ENCODE results near the gene TTC23. TPM values are rescaled to one million over a fixed set of nuclear protein-coding genes. Genes with fewer than 3 reads are reported as not detected.

The TTC23 gene
- total and polyA plus RNA-seq, 9 of the 15 experiments (the other 6 are each of a cell fraction or from before 2014, with no cell fraction given) = 0.41 to 4.5 (median 2.5) TPM

GRCh38 chr15:99131441-99132023 lies 117.8 kb downstream of the TTC23 start:
- Histone ChIP-seq H3K27me3 (ENCODE audit: control insufficient read depth in 2 of 2, insufficient read depth in 2 of 2, low read length in 2 of 2) (peaks cover 31 to 60% of the 10 kb centered on the region in 2 experiments), H3K4me1 (replicated peaks in 1 of 2; ENCODE audit: control insufficient read depth in 2 of 2, insufficient read depth in 2 of 2, low read length in 2 of 2) (no peaks in the 10 kb centered on the region; a peak in 1 of 5 replicates), H3K9ac (ENCODE audit: insufficient read depth in 1 of 2, low read depth in 2 of 2, low read length in 2 of 2) (no peak overlapping the region), H3K27ac (ENCODE audit: extremely low read depth, low read depth, low read length) (no peak overlapping the region), H3K9me1 (ENCODE audit: control insufficient read depth, insufficient read depth, low read length) (no peaks in the 10 kb centered on the region), H3K4me3 (no peak overlapping the region), H3K4me2 (ENCODE audit: insufficient read depth, low read length) (no peak overlapping the region), H3K79me2 (ENCODE audit: control insufficient read depth, insufficient read depth, low read length) (no peaks in the 10 kb centered on the region), H3K9me3 (replicated peaks; ENCODE audit: control insufficient read depth, insufficient read depth, low read depth, low read length) (no peaks in the 10 kb centered on the region), H4K20me1 (replicated peaks; ENCODE audit: control insufficient read depth, insufficient read depth, low read length) (no peaks in the 10 kb centered on the region; the same call in 1 of the 2 replicates), H2AFZ (ENCODE audit: low read depth, low read length) (no peak overlapping the region), H3K36me3 (ENCODE audit: control insufficient read depth, insufficient read depth, low read length) (no peaks in the 10 kb centered on the region)
- ChIA-PET POLR2A (interaction anchor here (0.5 kb wide), 1 partner anchor 19 kb away, joined by 4 read pairs; no protein-coding TSS in a partner anchor), CTCF (ENCODE audit: low intra/inter-chr PET ratio) (no interaction called here)
- BruUV-seq (replicated peaks) = no TSS peak
- DNase-seq (ENCODE audit: extremely low read depth in 1 of 4, low spot score in 3 of 4) (no peak), ATAC-seq (peak; percentile 27), FAIRE-seq (no peak)
- 18% methylated on average over 21 of the region's 25 CpGs for WGBS (ENCODE audit: insufficient coverage, low coverage, missing lambda C conversion rate)
- intact Hi-C loops (cut with micrococcal nuclease) (no loop called here), in situ Hi-C loops (cut with MboI) (no loop called here)
- TF ChIP-seq MCM2 (IDR thresholded peaks at IDR 0.05; ENCODE audit: low read depth) = no peak
- no peak for TF ChIP-seq NCOA1 (IDR thresholded peaks at IDR 0.05; ENCODE audit: low read depth)
- TF ChIP-seq ZKSCAN8 (CRISPR knock-in tag; IDR thresholded peaks at IDR 0.05) = no peak
- TF ChIP-seq, protein P1, sequence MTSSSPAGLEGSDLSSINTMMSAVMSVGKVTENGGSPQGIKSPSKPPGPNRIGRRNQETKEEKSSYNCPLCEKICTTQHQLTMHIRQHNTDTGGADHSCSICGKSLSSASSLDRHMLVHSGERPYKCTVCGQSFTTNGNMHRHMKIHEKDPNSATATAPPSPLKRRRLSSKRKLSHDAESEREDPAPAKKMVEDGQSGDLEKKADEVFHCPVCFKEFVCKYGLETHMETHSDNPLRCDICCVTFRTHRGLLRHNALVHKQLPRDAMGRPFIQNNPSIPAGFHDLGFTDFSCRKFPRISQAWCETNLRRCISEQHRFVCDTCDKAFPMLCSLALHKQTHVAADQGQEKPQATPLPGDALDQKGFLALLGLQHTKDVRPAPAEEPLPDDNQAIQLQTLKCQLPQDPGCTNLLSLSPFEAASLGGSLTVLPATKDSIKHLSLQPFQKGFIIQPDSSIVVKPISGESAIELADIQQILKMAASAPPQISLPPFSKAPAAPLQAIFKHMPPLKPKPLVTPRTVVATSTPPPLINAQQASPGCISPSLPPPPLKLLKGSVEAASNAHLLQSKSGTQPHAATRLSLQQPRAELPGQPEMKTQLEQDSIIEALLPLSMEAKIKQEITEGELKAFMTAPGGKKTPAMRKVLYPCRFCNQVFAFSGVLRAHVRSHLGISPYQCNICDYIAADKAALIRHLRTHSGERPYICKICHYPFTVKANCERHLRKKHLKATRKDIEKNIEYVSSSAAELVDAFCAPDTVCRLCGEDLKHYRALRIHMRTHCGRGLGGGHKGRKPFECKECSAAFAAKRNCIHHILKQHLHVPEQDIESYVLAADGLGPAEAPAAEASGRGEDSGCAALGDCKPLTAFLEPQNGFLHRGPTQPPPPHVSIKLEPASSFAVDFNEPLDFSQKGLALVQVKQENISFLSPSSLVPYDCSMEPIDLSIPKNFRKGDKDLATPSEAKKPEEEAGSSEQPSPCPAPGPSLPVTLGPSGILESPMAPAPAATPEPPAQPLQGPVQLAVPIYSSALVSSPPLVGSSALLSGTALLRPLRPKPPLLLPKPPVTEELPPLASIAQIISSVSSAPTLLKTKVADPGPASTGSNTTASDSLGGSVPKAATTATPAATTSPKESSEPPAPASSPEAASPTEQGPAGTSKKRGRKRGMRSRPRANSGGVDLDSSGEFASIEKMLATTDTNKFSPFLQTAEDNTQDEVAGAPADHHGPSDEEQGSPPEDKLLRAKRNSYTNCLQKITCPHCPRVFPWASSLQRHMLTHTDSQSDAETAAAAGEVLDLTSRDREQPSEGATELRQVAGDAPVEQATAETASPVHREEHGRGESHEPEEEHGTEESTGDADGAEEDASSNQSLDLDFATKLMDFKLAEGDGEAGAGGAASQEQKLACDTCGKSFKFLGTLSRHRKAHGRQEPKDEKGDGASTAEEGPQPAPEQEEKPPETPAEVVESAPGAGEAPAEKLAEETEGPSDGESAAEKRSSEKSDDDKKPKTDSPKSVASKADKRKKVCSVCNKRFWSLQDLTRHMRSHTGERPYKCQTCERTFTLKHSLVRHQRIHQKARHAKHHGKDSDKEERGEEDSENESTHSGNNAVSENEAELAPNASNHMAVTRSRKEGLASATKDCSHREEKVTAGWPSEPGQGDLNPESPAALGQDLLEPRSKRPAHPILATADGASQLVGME (CRISPR knock-in tag; IDR thresholded peaks at IDR 0.05) = no peak
- TF ChIP-seq RBM25 (IDR thresholded peaks at IDR 0.05; ENCODE audit: low read depth, low read length, severe bottlenecking) = no peak
- no peak for TF ChIP-seq TARDBP (IDR thresholded peaks at IDR 0.05)
- no peak for TF ChIP-seq CREB5 (CRISPR knock-in tag; IDR thresholded peaks at IDR 0.05)
- no peak for TF ChIP-seq MLLT1 (IDR thresholded peaks at IDR 0.05)
- TF ChIP-seq ELF4 (CRISPR knock-in tag; IDR thresholded peaks at IDR 0.05) = no peak

All from K562 (cell line).